HCT116 (cell line): ENCODE data around the gene CAMKK2. TPM values are rescaled to one million over a fixed set of nuclear protein-coding genes. Genes with fewer than 3 reads are reported as not detected.

Experiments
- ATAC-seq: fragments of 200-7000 bp; cut with Tn5 transposase; 2 replicates; pipeline ENCODE4 v1.9.1; 2020; ENCODE audit warnings: mild to moderate bottlenecking, moderate library complexity
- BruUV-seq: library from RNA; stranded (reverse); fragments of 400-500 nt; replicated peaks from 2 replicates; lab custom pipeline; 2021; lab: Mats Ljungman, UMichigan
- CTCF ChIA-PET: fragments of 300-600 bp; sonication (Branson Sonifier 250); formaldehyde crosslinking; loops from one replicate; lab custom pipeline; 2021; ENCODE audit warnings: antibody characterized with exemption; lab: Charles Lee
- POLR2A ChIA-PET: fragments of 300-600, 350-600 bp; sonication (Branson Sonifier 250); formaldehyde crosslinking; loops from one replicate; lab custom pipeline; 2021; ENCODE audit warnings: antibody characterized with exemption; lab: Charles Lee
- RAD21 ChIA-PET, 2 experiments: fragments of 300-600 bp; sonication (Branson Sonifier 250); formaldehyde crosslinking; loops; one replicate each; lab custom pipeline; 2023; ENCODE audit warnings: low total read pairs in 2 of 2; ENCODE audit not compliant: uncharacterized antibody in 2 of 2, unreplicated experiment in 2 of 2, low non-redundant PET in 1 of 2; lab: Charles Lee
- DNase-seq: peaks from one replicate; pipeline ENCODE4 v3.0.0-alpha.2; 2010; ENCODE audit warnings: low read depth, low spot score
- H2AFZ ChIP-seq: fragments of 200-600 bp; shearing (Covaris generic), sonication (generic); 2 replicates; pipeline ENCODE4 v1.6.1; 2017; ENCODE audit warnings: low read depth, mixed run types, mixed read lengths, antibody characterized with exemption, low read length; ENCODE audit not compliant: poor library complexity, severe bottlenecking
- H3K27ac ChIP-seq: 2 replicates; pipeline ENCODE4 v1.5.1; 2012; ENCODE audit warnings: low read depth, low read length
- H3K27me3 ChIP-seq: fragments of 200-600 bp; sonication (generic); 2 replicates; pipeline ENCODE4 v1.6.1; 2016; ENCODE audit warnings: mixed run types, low read length, mixed read lengths; ENCODE audit not compliant: insufficient read depth
- H3K36me3 ChIP-seq, 2 experiments: fragments of 200-500 bp in 1 of 2; fragments of 200-600 bp in 1 of 2; sonication (Bioruptor generic) in 1 of 2; sonication (generic) in 1 of 2; 2 replicates each; pipeline versions ENCODE4 v1.5.1 to v1.6.1; 2014 to 2016; ENCODE audit warnings: low read length in 2 of 2, inconsistent platforms in 1 of 2, mixed read lengths in 1 of 2, mixed run types in 1 of 2; ENCODE audit not compliant: insufficient read depth in 2 of 2, control insufficient read depth in 1 of 2
- H3K4me1 ChIP-seq, 2 experiments: fragments of 200-600 bp in 1 of 2; sonication (generic) in 1 of 2; 2 replicates each; pipeline versions ENCODE4 v1.5.1 to v1.6.1; 2012 to 2017; ENCODE audit warnings: low read length in 2 of 2, inconsistent platforms in 1 of 2, mild to moderate bottlenecking in 1 of 2, mixed read lengths in 1 of 2, mixed run types in 1 of 2, moderate library complexity in 1 of 2; ENCODE audit not compliant: insufficient read depth in 2 of 2, control insufficient read depth in 1 of 2
- H3K4me2 ChIP-seq: fragments of 200-600 bp; sonication (generic); 2 replicates; pipeline ENCODE4 v1.6.1; 2017; ENCODE audit warnings: mixed run types, low read length, mixed read lengths
- H3K4me3 ChIP-seq, 2 experiments: fragments of 200-600 bp in 1 of 2; sonication (generic) in 1 of 2; replicated peaks in 1 of 2; 2 replicates each; pipeline ENCODE4 v1.5.1; 2011 to 2016; ENCODE audit warnings: low read length in 2 of 2, control low read depth in 1 of 2, low read depth in 1 of 2, mild to moderate bottlenecking in 1 of 2, mixed read lengths in 1 of 2, mixed run types in 1 of 2
- H3K79me2 ChIP-seq: fragments of 200-600 bp; sonication (generic); 2 replicates; pipeline ENCODE4 v1.6.1; 2017; ENCODE audit warnings: mild to moderate bottlenecking, mixed run types, low read length, moderate library complexity, mixed read lengths; ENCODE audit not compliant: insufficient read depth
- H3K9ac ChIP-seq: fragments of 200-600 bp; sonication (generic); 2 replicates; pipeline ENCODE4 v1.6.1; 2016; ENCODE audit warnings: low read length, mixed read lengths
- H3K9me2 ChIP-seq: fragments of 200-600 bp; sonication (generic), shearing (Covaris generic); 2 replicates; pipeline ENCODE4 v1.6.1; 2017; ENCODE audit warnings: mixed run types, mild to moderate bottlenecking, moderate library complexity; ENCODE audit not compliant: insufficient read depth
- H3K9me3 ChIP-seq, 2 experiments: fragments of 200-500 bp in 1 of 2; fragments of 200-600 bp in 1 of 2; sonication (Bioruptor generic) in 1 of 2; sonication (generic) in 1 of 2; 2 replicates each; pipeline ENCODE4 v1.6.1; 2014 to 2017; ENCODE audit warnings: low read length in 2 of 2, mixed read lengths in 2 of 2, inconsistent platforms in 1 of 2, low read depth in 1 of 2, mild to moderate bottlenecking in 1 of 2, mixed run types in 1 of 2, moderate library complexity in 1 of 2; ENCODE audit not compliant: control insufficient read depth in 1 of 2, insufficient read depth in 1 of 2
- H4K20me1 ChIP-seq: fragments of 200-600 bp; sonication (generic), shearing (Covaris generic); 2 replicates; pipeline ENCODE4 v1.6.1; 2017; ENCODE audit warnings: mixed run types, mild to moderate bottlenecking, moderate library complexity; ENCODE audit not compliant: insufficient read depth
- ATF3 ChIP-seq: IDR thresholded peaks from 2 replicates; pipeline ENCODE4 v1.6.1; 2012
- EGR1 ChIP-seq: IDR thresholded peaks from 2 replicates; pipeline ENCODE4 v1.6.1; 2012; ENCODE audit warnings: low read depth
- ELF1 ChIP-seq: IDR thresholded peaks from 2 replicates; pipeline ENCODE4 v1.6.1; 2012; ENCODE audit warnings: low read depth, borderline replicate concordance
- EZH2 ChIP-seq: fragments of 200-600 bp; sonication (generic); IDR thresholded peaks from 2 replicates; pipeline ENCODE4 v1.6.1; 2017; ENCODE audit warnings: antibody characterized with exemption, mixed run types
- EZH2phosphoT487 ChIP-seq: fragments of 200-600 bp; IDR thresholded peaks from 2 replicates; pipeline ENCODE4 v1.6.1; 2018; ENCODE audit warnings: antibody characterized with exemption, borderline replicate concordance
- FOSL1 ChIP-seq: IDR thresholded peaks from 2 replicates; pipeline ENCODE4 v1.6.1; 2012; ENCODE audit warnings: low read depth
- POLR2A ChIP-seq: IDR thresholded peaks from 2 replicates; pipeline ENCODE4 v1.7.0; 2011; ENCODE audit warnings: borderline replicate concordance; ENCODE audit not compliant: insufficient read depth, insufficient read length; ENCODE audit errors: extremely low read depth
- RAD21 ChIP-seq: IDR thresholded peaks from 2 replicates; pipeline ENCODE4 v1.6.1; 2012; ENCODE audit warnings: low read depth, mild to moderate bottlenecking
- SIN3A ChIP-seq: IDR thresholded peaks from 2 replicates; pipeline ENCODE4 v1.6.1; 2012; ENCODE audit warnings: low read depth
- SP1 ChIP-seq: IDR thresholded peaks from 2 replicates; pipeline ENCODE4 v1.6.1; 2012; ENCODE audit warnings: low read depth
- TCF7L2 ChIP-seq: IDR thresholded peaks from 2 replicates; pipeline ENCODE4 v1.7.0; 2011; ENCODE audit warnings: borderline replicate concordance, inconsistent platforms; ENCODE audit not compliant: insufficient read depth, insufficient read length; ENCODE audit errors: extremely low read depth
- YY1 ChIP-seq: IDR thresholded peaks from 2 replicates; pipeline ENCODE4 v1.6.1; 2011; ENCODE audit warnings: low read length, low read depth, moderate library complexity, mild to moderate bottlenecking; ENCODE audit not compliant: insufficient replicate concordance; ENCODE audit errors: extremely low read depth
- ZNF274 ChIP-seq: fragments of 200-500 bp; sonication (Bioruptor generic); IDR thresholded peaks from 2 replicates; pipeline ENCODE4 v1.6.1; 2014; ENCODE audit warnings: mild to moderate bottlenecking, low read depth, low read length, inconsistent platforms
- intact Hi-C: fragments of 100-400 bp; cut with micrococcal nuclease; formaldehyde crosslinking; loops from 2 replicates; pipeline ENCODE4 v1.10.0; 2022
- total RNA-seq: library from RNA; stranded (reverse); gene quantifications from one replicate; pipeline ENCODE4 v1.2.1, GENCODE V29; 2021; ENCODE audit not compliant: unreplicated experiment
- TF ChIP-seq, protein P1 (sequence below): IDR thresholded peaks from 2 replicates; pipeline ENCODE4 v1.6.1; 2011; ENCODE audit warnings: mild to moderate bottlenecking, low read length, moderate library complexity; ENCODE audit not compliant: insufficient replicate concordance; ENCODE audit errors: extremely low read depth
- TF ChIP-seq, protein P2 (sequence below), 3 experiments: fragments of 200-600 bp in 1 of 3; sonication (generic) in 1 of 3; IDR thresholded peaks in 2 of 3; conservative IDR thresholded peaks in 1 of 3; 2 replicates each; pipeline ENCODE4 v1.5.1; 2012 to 2017; ENCODE audit warnings: low read depth in 2 of 3, low read length in 2 of 3, antibody characterized with exemption in 1 of 3, borderline replicate concordance in 1 of 3, control low read depth in 1 of 3, mild to moderate bottlenecking in 1 of 3, mixed read lengths in 1 of 3, mixed run types in 1 of 3, moderate library complexity in 1 of 3; ENCODE audit not compliant: insufficient read depth in 1 of 3
- TF ChIP-seq, protein P3 (sequence below): IDR thresholded peaks from 2 replicates; pipeline ENCODE4 v1.6.1; 2012

Gene CAMKK2
- total RNA-seq, 1 experiment from 2014 or later = 33.8 TPM

GRCh38 chr12:121240062-121240420 is 56.5 kb downstream of the CAMKK2 start:
- ATAC-seq = no peak
- no peak for DNase-seq
- no peak overlapping the region for H3K4me2 ChIP-seq
- RAD21 ChIA-PET = no interaction called here
- peaks cover 2 to 8% of the 10 kb centered on the region in 2 experiments; a peak in 3 of 4 replicates for H3K36me3 ChIP-seq
- H3K9me3 ChIP-seq = no peaks in the 10 kb centered on the region
- no peaks in the 10 kb centered on the region for H3K79me2 ChIP-seq
- H3K4me1 ChIP-seq = no peaks in the 10 kb centered on the region
- POLR2A ChIA-PET = no interaction called here
- no peak overlapping the region for H3K9ac ChIP-seq
- BruUV-seq = no TSS peak
- intact Hi-C loops = no loop called here
- no peak overlapping the region for H3K4me3 ChIP-seq
- H3K27me3 ChIP-seq = no peaks in the 10 kb centered on the region
- no peak overlapping the region for H3K27ac ChIP-seq
- no peak for TF ChIP-seq SIN3A
- no peak for TF ChIP-seq ELF1
- no peak for TF ChIP-seq RAD21
- no peak for TF ChIP-seq POLR2A
- TF ChIP-seq EZH2phosphoT487 = no peak
- TF ChIP-seq, protein P1, sequence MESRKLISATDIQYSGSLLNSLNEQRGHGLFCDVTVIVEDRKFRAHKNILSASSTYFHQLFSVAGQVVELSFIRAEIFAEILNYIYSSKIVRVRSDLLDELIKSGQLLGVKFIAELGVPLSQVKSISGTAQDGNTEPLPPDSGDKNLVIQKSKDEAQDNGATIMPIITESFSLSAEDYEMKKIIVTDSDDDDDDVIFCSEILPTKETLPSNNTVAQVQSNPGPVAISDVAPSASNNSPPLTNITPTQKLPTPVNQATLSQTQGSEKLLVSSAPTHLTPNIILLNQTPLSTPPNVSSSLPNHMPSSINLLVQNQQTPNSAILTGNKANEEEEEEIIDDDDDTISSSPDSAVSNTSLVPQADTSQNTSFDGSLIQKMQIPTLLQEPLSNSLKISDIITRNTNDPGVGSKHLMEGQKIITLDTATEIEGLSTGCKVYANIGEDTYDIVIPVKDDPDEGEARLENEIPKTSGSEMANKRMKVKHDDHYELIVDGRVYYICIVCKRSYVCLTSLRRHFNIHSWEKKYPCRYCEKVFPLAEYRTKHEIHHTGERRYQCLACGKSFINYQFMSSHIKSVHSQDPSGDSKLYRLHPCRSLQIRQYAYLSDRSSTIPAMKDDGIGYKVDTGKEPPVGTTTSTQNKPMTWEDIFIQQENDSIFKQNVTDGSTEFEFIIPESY = no peak
- no peak for TF ChIP-seq EGR1
- no peak for TF ChIP-seq SP1
- no peak for TF ChIP-seq ZNF274
- TF ChIP-seq, protein P2, sequence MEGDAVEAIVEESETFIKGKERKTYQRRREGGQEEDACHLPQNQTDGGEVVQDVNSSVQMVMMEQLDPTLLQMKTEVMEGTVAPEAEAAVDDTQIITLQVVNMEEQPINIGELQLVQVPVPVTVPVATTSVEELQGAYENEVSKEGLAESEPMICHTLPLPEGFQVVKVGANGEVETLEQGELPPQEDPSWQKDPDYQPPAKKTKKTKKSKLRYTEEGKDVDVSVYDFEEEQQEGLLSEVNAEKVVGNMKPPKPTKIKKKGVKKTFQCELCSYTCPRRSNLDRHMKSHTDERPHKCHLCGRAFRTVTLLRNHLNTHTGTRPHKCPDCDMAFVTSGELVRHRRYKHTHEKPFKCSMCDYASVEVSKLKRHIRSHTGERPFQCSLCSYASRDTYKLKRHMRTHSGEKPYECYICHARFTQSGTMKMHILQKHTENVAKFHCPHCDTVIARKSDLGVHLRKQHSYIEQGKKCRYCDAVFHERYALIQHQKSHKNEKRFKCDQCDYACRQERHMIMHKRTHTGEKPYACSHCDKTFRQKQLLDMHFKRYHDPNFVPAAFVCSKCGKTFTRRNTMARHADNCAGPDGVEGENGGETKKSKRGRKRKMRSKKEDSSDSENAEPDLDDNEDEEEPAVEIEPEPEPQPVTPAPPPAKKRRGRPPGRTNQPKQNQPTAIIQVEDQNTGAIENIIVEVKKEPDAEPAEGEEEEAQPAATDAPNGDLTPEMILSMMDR (IDR thresholded peaks at IDR 0.05 in 2 of 3, conservative IDR thresholded peaks at IDR 0.05 in 1 of 3; ENCODE audit: borderline replicate concordance in 1 of 3, insufficient read depth in 1 of 3, low read depth in 2 of 3, low read length in 2 of 3) = no peak
- TF ChIP-seq FOSL1 = no peak
- TF ChIP-seq ATF3 = no peak
- no peak for TF ChIP-seq TCF7L2
- TF ChIP-seq YY1 = no peak
- no peak for TF ChIP-seq EZH2
- TF ChIP-seq, protein P3, sequence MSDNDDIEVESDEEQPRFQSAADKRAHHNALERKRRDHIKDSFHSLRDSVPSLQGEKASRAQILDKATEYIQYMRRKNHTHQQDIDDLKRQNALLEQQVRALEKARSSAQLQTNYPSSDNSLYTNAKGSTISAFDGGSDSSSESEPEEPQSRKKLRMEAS = no peak
- CTCF ChIA-PET = no interaction called here
- no peaks in the 10 kb centered on the region for H4K20me1 ChIP-seq
- no peak overlapping the region for H2AFZ ChIP-seq
- no peaks in the 10 kb centered on the region for H3K9me2 ChIP-seq
